SK-N-SH (cell line): ENCODE data around the gene PYGB. TPM values are rescaled to one million over a fixed set of nuclear protein-coding genes. Genes with fewer than 3 reads are reported as not detected.

Source experiments
- CTCF ChIA-PET: fragments of 300-600, 350-600 bp; formaldehyde crosslinking; extraction: SDS; loops from one replicate; lab custom pipeline; 2021; lab: Yijun Ruan, JAX
- POLR2A ChIA-PET: fragments of 350-600 bp; sonication (Branson Sonifier 250); formaldehyde crosslinking; extraction: SDS; loops from one replicate; lab custom pipeline; 2020; ENCODE audit warnings: antibody characterized with exemption, inconsistent platforms; lab: Yijun Ruan, JAX
- DNase-seq: peaks from one replicate; pipeline ENCODE4 v3.0.0; 2012
- H2AFZ ChIP-seq: fragments of 200-600 bp; sonication (generic); 2 replicates; pipeline ENCODE4 v1.8.1; 2016; ENCODE audit warnings: antibody characterized with exemption, mild to moderate bottlenecking, low read depth
- H3F3A ChIP-seq: fragments of 200-600 bp; sonication (generic); replicated peaks from 2 replicates; pipeline ENCODE3; 2016; ENCODE audit warnings: antibody characterized with exemption, mild to moderate bottlenecking; ENCODE audit not compliant: insufficient read depth
- H3K27ac ChIP-seq, 2 experiments: fragments of 200-500 bp in 1 of 2; fragments of 200-600 bp in 1 of 2; sonication (Bioruptor generic) in 1 of 2; sonication (generic), shearing (Covaris generic) in 1 of 2; 2 replicates each; pipeline versions ENCODE4 v1.5.1 to v1.6.1; 2014 to 2016; ENCODE audit warnings: low read depth in 2 of 2, inconsistent platforms in 1 of 2, low read length in 1 of 2, mild to moderate bottlenecking in 1 of 2, mixed read lengths in 1 of 2
- H3K27me3 ChIP-seq: fragments of 200-600 bp; sonication (generic), shearing (Covaris generic); 2 replicates; pipeline ENCODE4 v1.6.1; 2016; ENCODE audit warnings: mixed run types; ENCODE audit not compliant: insufficient read depth
- H3K36me3 ChIP-seq, 2 experiments: fragments of 200-500 bp in 1 of 2; fragments of 200-600 bp in 1 of 2; sonication (Bioruptor generic) in 1 of 2; sonication (generic) in 1 of 2; replicated peaks in 1 of 2; 2 replicates each; pipeline versions ENCODE3 to v1.5.1; 2014 to 2016; ENCODE audit warnings: low read length in 1 of 2, mild to moderate bottlenecking in 1 of 2; ENCODE audit not compliant: insufficient read depth in 2 of 2, control insufficient read depth in 1 of 2
- H3K4me1 ChIP-seq, 2 experiments: fragments of 200-500 bp in 1 of 2; fragments of 200-600 bp in 1 of 2; sonication (Bioruptor generic) in 1 of 2; sonication (generic), shearing (Covaris generic) in 1 of 2; 2 replicates each; pipeline versions ENCODE4 v1.5.1 to v1.6.1; 2014 to 2016; ENCODE audit warnings: low read depth in 1 of 2, low read length in 1 of 2, mixed run types in 1 of 2; ENCODE audit not compliant: insufficient read depth in 2 of 2, control insufficient read depth in 1 of 2
- H3K4me2 ChIP-seq: fragments of 200-600 bp; sonication (generic), shearing (Covaris generic); 2 replicates; pipeline ENCODE4 v1.6.1; 2017; ENCODE audit warnings: mixed run types
- H3K4me3 ChIP-seq, 2 experiments: fragments of 200-500 bp in 1 of 2; fragments of 200-600 bp in 1 of 2; sonication (Bioruptor generic) in 1 of 2; sonication (generic), shearing (Covaris generic) in 1 of 2; 2 replicates each; pipeline versions ENCODE4 v1.5.1 to v1.8.1; 2014 to 2016; ENCODE audit warnings: low read depth in 2 of 2, inconsistent platforms in 1 of 2, low read length in 1 of 2, mild to moderate bottlenecking in 1 of 2, mixed read lengths in 1 of 2, moderate library complexity in 1 of 2
- H3K79me2 ChIP-seq: fragments of 200-600 bp; sonication (generic); 2 replicates; pipeline ENCODE4 v1.8.1; 2017; ENCODE audit warnings: mild to moderate bottlenecking; ENCODE audit not compliant: insufficient read depth
- H3K9ac ChIP-seq: fragments of 200-600 bp; sonication (generic); 2 replicates; pipeline ENCODE4 v1.6.1; 2017; ENCODE audit warnings: mixed run types
- H3K9me2 ChIP-seq: fragments of 200-600 bp; sonication (generic); 2 replicates; pipeline ENCODE4 v1.6.1; 2017; ENCODE audit warnings: mixed run types
- H3K9me3 ChIP-seq: fragments of 200-600 bp; sonication (generic); 2 replicates; pipeline ENCODE4 v1.6.1; 2017; ENCODE audit warnings: mixed run types, mild to moderate bottlenecking, moderate library complexity
- H4K20me1 ChIP-seq: fragments of 200-600 bp; sonication (generic); 2 replicates; pipeline ENCODE4 v1.6.1; 2017; ENCODE audit warnings: mild to moderate bottlenecking, mixed run types; ENCODE audit not compliant: insufficient read depth
- ELF1 ChIP-seq: IDR thresholded peaks from 2 replicates; pipeline ENCODE4 v1.4.0; 2012
- EZH2phosphoT487 ChIP-seq: fragments of 200-600 bp; sonication (generic); IDR thresholded peaks from 2 replicates; pipeline ENCODE4 v1.6.1; 2017; ENCODE audit warnings: low read depth, mixed run types, mild to moderate bottlenecking, antibody characterized with exemption, moderate library complexity, borderline replicate concordance
- FOSL2 ChIP-seq: IDR thresholded peaks from 2 replicates; pipeline ENCODE4 v1.4.0; 2012; ENCODE audit warnings: low read depth, mild to moderate bottlenecking, moderate library complexity, borderline replicate concordance
- FOXJ3 ChIP-seq: sonication (generic); formaldehyde crosslinking; IDR thresholded peaks from 2 replicates; pipeline ENCODE4 v1.5.1; 2020; ENCODE audit warnings: mild to moderate bottlenecking, missing genetic modification reagents
- JUND ChIP-seq: IDR thresholded peaks from 2 replicates; pipeline ENCODE4 v1.4.0; 2012
- MAX ChIP-seq: IDR thresholded peaks from 2 replicates; pipeline ENCODE4 v1.4.0; 2012; ENCODE audit warnings: low read depth
- MEF2A ChIP-seq: IDR thresholded peaks from 2 replicates; pipeline ENCODE4 v1.4.0; 2012; ENCODE audit warnings: low read depth, borderline replicate concordance
- RAD21 ChIP-seq: IDR thresholded peaks from 2 replicates; pipeline ENCODE4 v1.6.1; 2012; ENCODE audit warnings: mild to moderate bottlenecking, low read length
- REST ChIP-seq: IDR thresholded peaks from 2 replicates; pipeline ENCODE4 v1.6.1; 2012; ENCODE audit warnings: mild to moderate bottlenecking, low read depth, low read length, moderate library complexity
- RFX5 ChIP-seq: IDR thresholded peaks from 2 replicates; pipeline ENCODE4 v1.6.1; 2012; ENCODE audit warnings: mild to moderate bottlenecking, improper control_type of control experiment, low read length
- RXRA ChIP-seq: IDR thresholded peaks from 2 replicates; pipeline ENCODE4 v1.4.0; 2012; ENCODE audit warnings: low read depth, mild to moderate bottlenecking, borderline replicate concordance
- SIN3A ChIP-seq: IDR thresholded peaks from 2 replicates; pipeline ENCODE4 v1.6.1; 2012; ENCODE audit warnings: low read depth, mild to moderate bottlenecking, low read length, moderate library complexity, borderline replicate concordance
- TAF1 ChIP-seq: IDR thresholded peaks from 2 replicates; pipeline ENCODE4 v1.6.1; 2012; ENCODE audit warnings: low read depth, mild to moderate bottlenecking, low read length, moderate library complexity, borderline replicate concordance
- TCF12 ChIP-seq: IDR thresholded peaks from 2 replicates; pipeline ENCODE4 v1.4.0; 2012
- TEAD4 ChIP-seq: IDR thresholded peaks from 2 replicates; pipeline ENCODE4 v1.4.0; 2012; ENCODE audit warnings: mild to moderate bottlenecking, borderline replicate concordance; ENCODE audit not compliant: insufficient read depth
- USF2 ChIP-seq: fragments of 150-350 bp; IDR thresholded peaks from 2 replicates; pipeline ENCODE4 v1.6.1; 2017; ENCODE audit warnings: antibody characterized with exemption, low read length, low read depth, borderline replicate concordance
- ZBTB33 ChIP-seq: IDR thresholded peaks from 2 replicates; pipeline ENCODE4 v1.4.0; 2012; ENCODE audit warnings: low read depth, borderline replicate concordance
- WGBS: methylation state at CpG from one replicate; pipeline ENCODE4 v1.1.6; 2017; ENCODE audit warnings: low lambda C conversion rate; 5-methylcytosine and 5-hydroxymethylcytosine counted together
- polyA plus RNA-seq, 3 experiments: library from polyadenylated mRNA; depleted of rRNA; stranded (reverse); fragments of >200 nt; gene quantifications; 2 replicates each; pipeline ENCODE4 v1.2.3, GENCODE V29; 2012

Gene PYGB
- polyA plus RNA-seq, 1 of the 3 experiments (the other 2 are of a cell fraction) = 35.8 TPM

- H2AFZ ChIP-seq = no peak overlapping the region
- peaks cover 66% of the 10 kb centered on the region for H3K79me2 ChIP-seq
- no peaks in the 10 kb centered on the region for H3K9me2 ChIP-seq
- H3K9ac ChIP-seq = no peak overlapping the region
- TF ChIP-seq ELF1 (no peak), EZH2phosphoT487 (no peak), RAD21 (no peak), REST (no peak), RXRA (no peak), TEAD4 (no peak), FOSL2 (no peak), SIN3A (no peak)
- ChIA-PET CTCF (interaction anchor here (0.8 to 1.6 kb wide), 2 partner anchors 8 to 16 kb away, joined by 4 read pairs; no protein-coding TSS in a partner anchor), POLR2A (interaction anchor here (1.0 kb wide), 1 partner anchor 10 kb away, joined by 3 read pairs; no protein-coding TSS in a partner anchor)
- H3K4me3 ChIP-seq = no peak overlapping the region
- no peak overlapping the region for H3K4me2 ChIP-seq
- H3K36me3 ChIP-seq = peaks cover 0 to 10% of the 10 kb centered on the region in 2 experiments
- H3K4me1 ChIP-seq = no peaks in the 10 kb centered on the region; a peak in 2 of 4 replicates
- H4K20me1 ChIP-seq = no peaks in the 10 kb centered on the region
- no peak for DNase-seq
- H3K9me3 ChIP-seq = no peaks in the 10 kb centered on the region
- H3K27ac ChIP-seq = no peak overlapping the region
- peaks cover 7% of the 10 kb centered on the region for H3F3A ChIP-seq
- 97% methylated on average over 8 of the region's 9 CpGs for WGBS
- H3K27me3 ChIP-seq = no peaks in the 10 kb centered on the region
Measured at GRCh38 chr20:25204550-25205276, 43.2 kb upstream of the PYGB start.

- TF ChIP-seq JUND (no peak), RFX5 (no peak), MAX (no peak), EZH2phosphoT487 (no peak), TAF1 (no peak), TEAD4 (no peak), TCF12 (no peak), MEF2A (no peak), RXRA (no peak), USF2 (no peak), ZBTB33 (no peak), FOXJ3 (CRISPR knock-in tag) (no peak)
- no peak overlapping the region for H2AFZ ChIP-seq
- CTCF ChIA-PET = interaction anchor here (0.8 to 1.6 kb wide), 2 partner anchors 9 to 15 kb away, joined by 4 read pairs; no protein-coding TSS in a partner anchor
- POLR2A ChIA-PET = no interaction called here
- no peaks in the 10 kb centered on the region; a peak in 1 of 4 replicates for H3K4me1 ChIP-seq
- H3K36me3 ChIP-seq = peaks cover 0 to 18% of the 10 kb centered on the region in 2 experiments
- no peaks in the 10 kb centered on the region for H3K9me2 ChIP-seq
- H3K9ac ChIP-seq = no peak overlapping the region
- peaks cover 7% of the 10 kb centered on the region for H3F3A ChIP-seq
- peak; percentile 11 for DNase-seq
- no peak overlapping the region for H3K4me3 ChIP-seq
- WGBS = 82% methylated on average over 15 of the region's 21 CpGs
- peaks cover 58% of the 10 kb centered on the region for H3K79me2 ChIP-seq
- H3K4me2 ChIP-seq = no peak overlapping the region
- H3K9me3 ChIP-seq = no peaks in the 10 kb centered on the region
- H3K27me3 ChIP-seq = no peaks in the 10 kb centered on the region
- no peak overlapping the region for H3K27ac ChIP-seq
- H4K20me1 ChIP-seq = no peaks in the 10 kb centered on the region
Measured at GRCh38 chr20:25205277-25206062, 42.4 kb upstream of the PYGB start.
